ENCODE data around the gene EDDM3A. TPM values are rescaled to one million over a fixed set of nuclear protein-coding genes. Genes with fewer than 3 reads are reported as not detected.
"Not testable (repeated sequence)": the region's sequence is repeated elsewhere in the genome, so short reads cannot be mapped to it uniquely, and the experiment has no call there.

Gene EDDM3A
- polyA plus RNA-seq, 3 donors = 0.11 TPM; not detected in 2

DNA sequence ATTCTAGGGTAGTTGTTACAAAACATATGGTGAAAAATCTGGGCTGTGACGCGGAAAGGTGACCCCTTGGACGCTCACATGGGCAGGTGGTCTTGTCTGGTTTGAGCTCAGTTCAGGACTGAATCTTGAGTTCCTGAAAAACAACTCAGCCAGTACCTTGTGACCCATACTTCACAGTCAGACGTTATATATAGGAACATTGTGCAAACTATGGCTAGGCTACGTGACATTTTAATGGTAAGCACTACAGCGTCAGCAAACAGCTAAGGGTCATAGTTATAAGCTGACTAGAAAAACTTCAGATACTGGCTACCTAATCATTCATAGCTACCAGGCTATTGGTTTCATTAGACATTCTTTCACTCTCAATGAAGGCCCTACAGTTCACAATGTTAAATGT lies 14.8 kb upstream of the EDDM3A start:
- DNase-seq (ENCODE audit: extremely low read depth in 1 of 11, low read depth in 9 of 11, low spot score in 4 of 11) = no peak

DNA sequence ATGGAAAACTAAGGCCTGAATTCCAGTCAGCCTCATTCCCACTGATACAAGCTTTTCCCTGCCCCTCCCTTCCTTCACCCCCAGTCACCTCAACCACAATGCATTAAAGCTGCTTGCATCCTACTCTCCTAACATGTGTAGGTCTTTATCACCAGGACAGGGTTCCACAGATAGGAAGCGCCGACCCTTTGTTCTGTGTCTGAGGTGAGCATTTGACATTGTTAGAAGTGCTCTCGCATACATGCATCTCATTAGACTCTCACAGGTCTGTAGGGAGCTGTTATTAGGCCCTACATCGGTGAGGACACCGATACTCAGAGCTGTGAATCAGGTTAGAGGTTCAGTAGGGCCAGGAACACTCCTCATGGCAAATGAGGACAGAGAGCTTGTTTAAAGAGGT lies 13.2 kb upstream of the EDDM3A start:
- no peak for DNase-seq (ENCODE audit: extremely low read depth in 1 of 11, low read depth in 9 of 11, low spot score in 4 of 11)

DNA sequence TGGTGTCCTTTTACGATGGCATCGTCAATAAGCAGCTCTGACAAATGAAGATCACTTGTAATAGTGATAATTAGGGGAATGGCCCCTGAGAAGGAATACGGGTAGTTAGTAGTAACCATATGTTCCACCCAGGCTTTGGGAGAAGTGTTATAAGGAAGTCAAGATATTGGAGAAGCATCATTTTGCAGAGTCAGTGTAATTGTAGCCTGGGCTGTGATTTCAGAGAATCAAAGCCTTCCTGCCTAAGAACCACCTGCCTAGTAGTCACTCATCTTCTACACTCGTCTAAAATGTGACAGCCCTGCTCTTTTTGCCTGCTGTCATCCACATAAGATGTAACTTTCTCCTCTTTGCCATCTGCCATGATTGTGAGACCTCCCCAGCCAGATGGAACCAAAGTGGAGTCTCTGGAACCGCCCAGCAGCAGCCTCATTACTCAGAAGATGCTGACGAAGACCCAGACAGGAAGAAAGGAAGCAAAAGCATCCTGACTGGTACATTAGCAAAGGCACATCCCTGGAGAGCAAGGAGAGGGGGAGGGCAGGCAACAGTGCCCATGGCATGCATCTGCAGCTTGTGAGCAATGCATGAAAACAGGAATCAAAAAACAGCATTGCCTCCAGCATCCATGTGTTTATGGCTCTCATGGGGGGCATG lies 12.6 kb upstream of the EDDM3A start:
- DNase-seq (ENCODE audit: extremely low read depth in 1 of 11, low read depth in 9 of 11, low spot score in 4 of 11) = no peak

DNA sequence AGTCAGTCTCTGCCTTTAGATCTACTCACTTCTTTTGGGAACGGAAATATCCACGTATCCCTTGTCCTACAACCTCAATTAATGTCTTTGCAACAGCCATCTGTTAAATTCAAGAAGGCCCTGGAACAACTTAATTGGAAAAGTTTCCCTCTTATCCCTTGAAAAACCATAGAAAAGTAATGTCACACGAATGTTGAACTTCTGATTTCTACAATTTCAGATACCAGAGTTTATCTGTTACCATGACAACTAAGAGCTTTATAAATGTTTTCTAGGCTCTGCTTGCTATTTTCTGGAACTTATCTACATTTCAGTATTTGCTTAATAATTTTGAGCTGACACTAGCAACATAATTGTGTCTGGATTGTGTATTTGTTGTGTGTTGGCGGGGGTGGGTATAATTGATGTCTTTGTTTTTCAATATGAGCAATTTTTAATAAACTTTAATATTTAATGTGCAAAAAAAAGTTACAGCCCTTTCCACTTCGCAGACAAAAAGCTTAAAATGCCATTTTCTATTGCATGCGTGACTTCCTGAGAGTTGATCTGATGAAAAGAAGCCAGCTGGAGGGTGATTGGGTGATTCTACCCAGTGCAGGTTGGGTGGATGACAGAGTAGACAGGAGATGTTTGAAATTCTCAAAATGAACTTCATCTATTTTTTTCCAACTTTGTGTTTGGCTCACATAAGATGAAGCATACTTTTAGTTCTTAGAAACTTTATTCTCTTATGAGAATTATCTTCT lies 11.8 kb upstream of the EDDM3A start:
- DNase-seq (ENCODE audit: extremely low read depth in 1 of 11, low read depth in 9 of 11, low spot score in 4 of 11) = no peak

DNA sequence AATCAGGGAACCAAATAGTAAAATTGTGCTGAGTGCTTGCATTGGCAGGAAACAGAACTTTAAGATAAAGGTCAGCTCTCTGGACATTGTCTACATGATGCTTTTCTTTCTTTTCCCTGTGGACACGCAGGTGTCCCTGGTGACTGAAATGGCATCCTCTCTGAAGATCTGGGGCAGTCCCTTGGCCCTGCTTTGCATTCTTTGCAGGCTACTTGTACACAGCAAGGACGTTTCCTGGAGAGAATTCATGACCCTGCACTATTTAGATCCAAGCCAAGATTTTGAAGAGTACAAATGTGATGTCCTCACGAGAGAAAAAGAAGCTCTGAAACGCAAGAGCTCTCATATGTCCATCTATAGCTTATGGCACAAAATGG lies 11.3 kb upstream of the EDDM3A start:
- no peak for DNase-seq (ENCODE audit: extremely low read depth in 1 of 11, low read depth in 9 of 11, low spot score in 4 of 11)

DNA sequence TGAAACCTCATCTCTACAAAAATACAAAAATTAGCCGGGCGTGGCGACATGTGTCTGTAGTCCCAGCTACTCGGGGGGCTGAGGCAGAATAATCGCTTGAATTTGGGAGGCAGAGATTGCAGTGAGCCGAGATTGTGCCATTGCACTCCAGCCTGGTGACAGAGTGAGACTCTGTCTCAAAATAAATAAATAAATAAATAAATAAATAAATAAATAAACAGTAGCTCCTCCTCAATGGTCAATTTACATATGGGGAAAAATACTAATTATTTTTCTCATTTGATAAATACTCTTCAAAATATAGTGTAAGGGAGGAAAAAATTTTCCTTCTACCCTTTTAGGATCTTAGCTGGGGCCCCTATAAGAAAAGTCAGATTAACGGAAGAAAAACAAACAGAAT lies 7.4 kb upstream of the EDDM3A start:
- not testable (repeated sequence) for DNase-seq (ENCODE audit: extremely low read depth in 1 of 11, low read depth in 9 of 11, low spot score in 4 of 11)

DNA sequence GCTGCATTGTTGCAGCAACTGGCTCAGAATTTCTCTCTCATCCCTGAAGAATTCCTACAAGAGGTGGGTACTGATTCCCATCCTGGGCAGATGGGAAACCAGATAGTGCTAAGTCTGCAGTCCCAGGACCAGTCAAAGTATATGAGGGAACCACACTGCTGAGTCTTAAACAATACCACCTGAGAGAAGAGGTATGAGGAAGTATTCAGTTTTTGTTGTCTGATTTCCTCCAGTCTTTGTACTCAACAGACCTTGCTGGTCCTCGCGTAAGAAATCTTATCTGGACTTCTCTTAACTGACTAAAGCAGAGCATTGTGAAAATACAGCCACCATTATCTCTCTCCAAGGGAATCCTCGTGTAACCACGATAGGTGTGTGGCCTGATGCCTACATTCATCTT lies 3.6 kb upstream of the EDDM3A start:
- no peak for DNase-seq (ENCODE audit: extremely low read depth in 1 of 11, low read depth in 9 of 11, low spot score in 4 of 11)

DNA sequence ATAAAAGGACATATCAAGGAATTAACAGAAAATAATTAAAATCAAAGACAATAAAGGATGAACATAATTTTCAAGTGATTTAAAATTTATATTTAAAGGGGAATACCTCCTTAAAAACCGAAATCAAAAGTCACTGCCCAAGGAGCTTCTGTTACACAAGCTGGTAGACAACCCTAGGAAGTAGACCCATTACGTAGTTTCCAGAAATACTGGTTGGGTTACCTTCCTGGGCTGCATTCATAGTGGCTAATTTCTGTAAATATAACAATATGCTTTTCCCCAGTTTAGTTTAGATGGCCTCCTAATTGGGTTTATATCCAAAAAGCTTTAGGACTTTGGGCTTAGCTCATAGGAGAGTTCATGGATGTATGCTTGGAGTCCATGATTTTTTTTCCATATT lies 2.1 kb upstream of the EDDM3A start:
- no peak for DNase-seq (ENCODE audit: extremely low read depth in 1 of 11, low read depth in 9 of 11, low spot score in 4 of 11)

DNA sequence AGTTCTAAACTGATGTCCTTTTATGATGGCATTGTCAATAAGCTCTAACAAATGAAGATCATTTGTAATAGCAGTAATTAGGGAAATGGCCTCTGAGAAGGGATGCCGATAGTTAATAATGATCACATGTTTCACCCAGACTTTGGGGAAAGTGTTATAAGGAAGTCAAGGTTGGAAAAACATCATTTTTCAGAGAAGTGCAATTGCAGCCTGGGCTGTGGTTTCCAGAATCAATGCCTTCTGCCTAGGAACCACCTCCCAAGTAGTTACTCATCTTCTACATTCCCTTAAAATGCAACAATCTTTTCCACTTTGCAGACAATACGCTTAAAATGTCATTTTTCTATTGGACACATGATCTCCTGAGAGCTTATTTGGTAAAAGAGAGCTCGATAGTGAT lies 879 bp downstream of the EDDM3A start:
- DNase-seq (ENCODE audit: extremely low read depth in 1 of 11, low read depth in 9 of 11, low spot score in 4 of 11) = no peak

DNA sequence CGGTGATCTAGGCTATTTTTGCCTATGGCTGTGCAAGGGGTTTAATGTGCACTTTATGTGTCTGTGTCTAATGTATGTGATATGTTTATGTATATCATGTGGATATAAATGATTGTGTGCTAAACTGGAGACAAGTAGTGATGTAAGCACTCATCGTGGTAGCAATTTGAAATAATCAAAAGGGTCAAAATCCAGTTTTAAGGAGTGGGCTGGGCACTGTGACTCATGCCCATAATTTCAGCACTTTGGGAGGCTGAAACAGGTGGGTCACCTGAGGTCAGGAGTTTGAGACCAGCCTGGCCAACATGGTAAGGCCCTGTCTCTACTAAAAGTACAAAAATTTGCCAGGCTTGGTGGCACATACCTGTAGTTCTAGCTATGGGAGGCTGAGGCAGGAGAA lies 2.8 kb downstream of the EDDM3A start:
- no peak for DNase-seq (ENCODE audit: extremely low read depth in 1 of 11, low read depth in 9 of 11, low spot score in 4 of 11)

DNA sequence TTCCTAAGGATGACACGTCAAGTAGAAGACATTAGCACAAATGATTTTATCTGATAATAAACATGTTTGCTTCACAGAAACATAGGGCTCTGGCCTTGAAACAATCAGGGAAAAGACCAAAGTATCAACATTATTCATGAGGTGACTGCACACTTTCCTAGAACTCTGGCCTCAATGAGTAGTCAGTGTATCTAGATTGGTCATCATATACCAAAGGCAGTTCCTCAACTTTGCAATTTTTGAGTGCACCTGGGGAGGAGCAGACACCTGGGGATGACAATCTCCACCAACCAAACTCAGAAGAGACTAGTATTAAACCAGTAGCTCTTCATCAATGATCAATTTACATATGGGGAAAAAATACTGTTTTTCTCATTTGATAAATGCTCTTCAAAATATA lies 4.5 kb downstream of the EDDM3A start:
- DNase-seq (ENCODE audit: extremely low read depth in 1 of 11, low read depth in 9 of 11, low spot score in 4 of 11) = no peak

DNA sequence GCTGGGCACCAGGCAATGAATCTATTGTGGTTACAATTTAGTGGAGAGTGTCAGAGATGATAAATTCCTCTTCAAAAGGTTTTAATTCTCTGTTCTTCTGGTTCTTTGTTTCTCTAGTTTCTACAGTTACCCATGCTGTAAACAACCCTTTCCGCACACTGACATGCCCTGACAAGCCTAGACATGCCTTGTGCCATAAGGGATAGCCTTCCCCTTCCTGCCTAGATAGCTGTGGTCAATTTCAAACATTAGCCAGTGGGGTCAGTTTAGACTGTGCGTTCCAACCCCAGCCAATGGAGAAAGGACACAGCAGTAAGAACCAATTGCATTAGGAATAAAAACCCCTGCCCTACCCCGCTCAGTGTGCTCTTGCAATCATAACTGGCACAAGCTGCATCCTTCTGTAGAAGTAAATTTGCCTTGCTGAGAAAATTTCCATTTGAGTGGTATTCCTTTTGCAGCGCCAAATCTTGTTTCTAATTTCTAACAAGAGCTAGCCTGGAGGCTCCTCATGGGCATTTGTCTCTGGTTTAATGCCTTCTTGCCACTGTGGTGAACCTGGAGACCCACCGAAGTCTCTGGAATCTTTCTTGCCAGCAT lies 6.4 kb downstream of the EDDM3A start:
- no peak for DNase-seq (ENCODE audit: extremely low read depth in 1 of 11, low read depth in 9 of 11, low spot score in 4 of 11)

DNA sequence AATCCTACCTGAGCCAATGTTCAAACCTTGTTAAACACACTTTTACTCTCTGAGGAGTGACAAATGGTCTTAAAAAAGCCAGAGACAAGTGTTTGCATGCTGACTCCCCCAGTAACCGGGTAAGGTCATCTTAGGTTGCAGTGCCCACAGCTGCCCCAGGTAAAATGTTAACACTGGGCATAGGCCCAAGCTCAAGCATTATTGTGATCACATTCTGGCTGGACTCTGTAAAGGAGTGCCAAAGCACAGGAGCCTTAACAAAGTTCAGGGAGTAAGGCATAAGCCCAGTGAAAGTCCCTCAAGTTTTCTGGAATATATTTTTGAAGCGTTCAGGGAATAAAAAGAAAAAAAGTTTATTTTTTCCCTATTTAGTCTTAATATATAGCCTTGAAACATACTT lies 8.6 kb downstream of the EDDM3A start:
- DNase-seq (ENCODE audit: extremely low read depth in 1 of 11, low read depth in 9 of 11, low spot score in 4 of 11) = no peak

DNA sequence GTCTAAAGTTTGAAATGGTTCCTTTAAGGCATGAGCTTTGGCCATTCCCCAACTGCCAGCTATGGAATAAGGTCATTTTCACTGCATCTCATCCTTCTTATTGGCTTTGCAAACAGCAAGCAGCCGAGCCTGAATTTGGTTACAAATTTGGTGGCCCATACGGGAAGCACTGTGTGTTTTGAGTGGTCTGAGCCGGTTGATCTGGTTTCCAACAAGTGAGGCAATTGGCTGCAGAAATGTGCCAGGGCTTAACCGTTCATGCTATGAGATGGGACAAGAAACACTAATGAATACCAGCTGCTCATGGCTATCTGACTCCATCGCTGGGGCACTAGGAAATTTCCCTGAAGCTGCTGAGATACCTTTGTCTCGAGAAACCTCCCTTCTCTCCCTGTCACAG lies 9.3 kb downstream of the EDDM3A start:
- DNase-seq (ENCODE audit: extremely low read depth in 1 of 11, low read depth in 9 of 11, low spot score in 4 of 11) = no peak

DNA sequence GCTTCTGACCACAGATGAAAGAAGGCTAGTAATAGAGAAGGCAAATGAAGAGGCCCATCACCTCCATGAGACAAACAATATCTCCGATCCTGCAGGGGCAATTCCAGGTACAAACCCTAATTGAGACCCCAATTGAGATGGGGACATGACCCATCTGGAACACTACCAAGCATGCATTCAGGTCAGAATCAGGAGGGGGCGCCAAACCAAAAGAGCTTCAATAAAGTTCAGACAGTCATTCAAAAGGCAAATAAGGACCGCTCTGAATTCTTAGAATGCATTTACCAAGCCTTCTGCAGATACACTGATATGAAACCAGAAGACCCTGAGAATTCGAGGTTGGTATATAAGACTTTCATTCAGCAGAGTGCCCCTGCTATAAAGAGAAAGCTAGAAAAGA lies 12.3 kb downstream of the EDDM3A start:
- DNase-seq (ENCODE audit: extremely low read depth in 1 of 11, low read depth in 9 of 11, low spot score in 4 of 11) = no peak

DNA sequence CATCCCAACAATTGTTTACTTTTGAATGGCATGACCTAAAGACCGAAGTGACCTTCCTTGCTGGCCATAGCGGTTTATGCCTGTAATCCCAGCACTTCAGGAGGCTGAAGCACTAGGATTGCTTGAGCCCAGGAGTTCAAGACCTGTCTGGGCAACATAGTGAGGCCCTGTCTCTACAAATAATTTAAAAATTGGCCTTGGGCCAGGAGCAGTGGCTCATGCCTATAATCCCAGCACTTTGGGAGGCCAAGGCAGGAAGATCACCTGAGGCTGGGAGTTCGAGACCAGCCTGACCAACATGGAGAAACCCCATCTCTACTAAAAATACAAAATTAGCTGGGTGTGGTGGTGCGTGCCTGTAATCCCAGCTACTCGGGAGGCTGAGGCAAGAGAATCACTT lies 13.8 kb downstream of the EDDM3A start:
- DNase-seq (ENCODE audit: extremely low read depth in 1 of 11, low read depth in 9 of 11, low spot score in 4 of 11) = not testable (repeated sequence)

DNA sequence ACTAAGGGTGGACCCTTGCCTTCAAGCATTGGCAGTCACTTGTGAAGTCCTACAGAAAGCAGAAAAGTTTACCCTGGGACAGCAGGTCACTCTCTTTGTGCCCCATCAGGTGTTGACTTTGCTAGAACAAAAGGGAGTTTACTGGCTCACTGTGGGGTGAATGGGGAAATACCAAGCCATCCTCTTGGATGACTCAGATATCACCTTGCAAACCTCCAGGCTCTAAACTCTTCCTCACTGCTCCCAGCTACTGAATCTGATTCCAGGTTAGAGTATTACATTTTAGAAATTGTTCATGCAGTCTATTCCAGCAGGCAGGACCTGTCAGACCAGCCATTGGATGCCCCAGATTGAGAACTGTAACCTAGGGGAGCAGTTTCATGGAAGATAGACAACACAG lies 15.3 kb downstream of the EDDM3A start:
- DNase-seq (ENCODE audit: extremely low read depth in 1 of 11, low read depth in 9 of 11, low spot score in 4 of 11) = no peak

DNA sequence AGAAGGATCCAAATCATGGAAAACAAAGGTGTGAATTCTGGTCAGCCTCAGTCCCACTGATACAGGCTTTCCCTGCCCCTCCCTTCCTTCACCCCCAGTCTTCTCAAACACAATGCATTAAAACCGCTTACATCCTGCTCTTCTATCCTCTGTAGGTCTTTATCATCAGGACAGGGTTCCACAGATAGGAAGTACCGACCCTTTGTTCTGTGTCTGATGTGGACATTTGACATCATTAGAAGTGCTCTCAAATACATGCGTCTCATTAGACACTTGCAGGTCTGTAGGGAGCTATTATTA lies 22.9 kb downstream of the EDDM3A start:
- DNase-seq (ENCODE audit: extremely low read depth in 1 of 11, low read depth in 9 of 11, low spot score in 4 of 11) = no peak

DNA sequence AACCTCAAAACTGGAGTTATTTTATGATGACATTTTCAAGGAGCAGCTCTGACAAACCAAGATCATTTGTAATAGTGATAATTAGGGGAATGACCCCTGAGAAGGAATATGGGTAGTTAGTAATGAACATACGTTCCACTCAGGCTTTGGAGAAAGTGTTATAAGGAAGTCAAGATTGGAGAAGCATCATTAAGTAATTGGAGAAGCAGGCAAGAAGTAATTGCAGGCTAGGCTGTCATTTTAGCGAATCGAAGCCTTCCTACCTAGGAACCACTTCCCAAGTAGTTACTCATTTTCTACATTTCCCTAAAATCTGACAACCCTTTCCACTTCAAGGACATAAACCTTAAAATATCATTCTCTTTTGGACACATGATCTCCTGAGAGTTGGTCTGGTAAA lies 23.7 kb downstream of the EDDM3A start:
- no peak for DNase-seq (ENCODE audit: extremely low read depth in 1 of 11, low read depth in 9 of 11, low spot score in 4 of 11)

DNA sequence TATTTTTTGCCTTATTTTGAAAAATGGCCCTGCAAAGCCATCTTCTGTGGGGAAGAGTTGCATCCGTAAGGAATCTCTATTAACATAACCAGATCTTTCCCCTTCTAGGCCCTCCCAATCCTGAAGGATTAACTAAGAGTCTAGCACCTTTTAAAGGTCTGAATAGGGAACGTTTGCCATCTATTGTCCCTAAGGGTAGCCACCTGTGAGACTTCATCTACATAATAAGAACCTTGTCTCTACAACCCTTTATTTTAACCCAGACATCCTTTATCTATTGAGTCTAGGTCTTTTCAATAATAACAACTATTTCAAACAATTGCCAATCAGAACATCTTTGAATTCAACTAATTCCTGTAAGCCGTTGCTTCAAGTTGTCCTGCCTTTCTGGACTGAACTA lies 27.0 kb downstream of the EDDM3A start:
- DNase-seq (ENCODE audit: extremely low read depth in 1 of 11, low read depth in 9 of 11, low spot score in 4 of 11) = no peak

DNA sequence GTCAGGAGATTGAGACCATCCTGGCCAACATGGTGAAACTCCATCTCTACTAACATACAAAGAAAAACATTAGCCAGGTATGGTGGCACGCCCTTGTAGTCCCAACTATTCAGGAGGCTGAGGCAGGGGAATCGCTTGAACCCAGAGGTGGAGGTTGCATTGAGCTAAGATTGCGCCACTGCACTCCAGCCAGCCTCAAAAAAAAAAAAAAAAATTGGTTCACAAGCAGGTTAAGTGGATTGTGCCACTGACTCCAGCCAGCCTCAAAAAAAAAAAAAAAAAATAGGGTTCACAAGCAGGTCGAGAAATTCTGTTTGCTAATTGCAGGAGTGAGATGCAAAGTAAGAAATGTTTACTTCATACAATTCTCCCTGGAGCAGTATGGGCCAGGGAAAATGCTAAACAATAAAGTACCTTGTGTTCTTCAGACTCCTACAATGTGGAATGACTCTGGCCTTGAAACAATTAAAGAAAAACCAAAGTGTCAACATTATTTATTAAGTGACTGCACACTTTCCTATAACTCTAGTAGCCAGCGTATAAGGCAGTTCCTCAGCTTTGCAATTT lies 28.7 kb downstream of the EDDM3A start:
- DNase-seq (ENCODE audit: extremely low read depth in 1 of 11, low read depth in 9 of 11, low spot score in 4 of 11) = no peak

Data from renal cortex interstitium (tissue), 11 donors.